GM18907 (cell line): Measurements from ENCODE around the gene CAMKMT.

ENCODE experiments used
- ATAC-seq: cut with Tn5 transposase; IDR thresholded peaks from one replicate; pipeline ENCODE4 v1.9.1; 2021; ENCODE audit warnings: mild to moderate bottlenecking, moderate library complexity; ENCODE audit not compliant: unreplicated experiment

CAMKMT gene

GRCh38 chr2:44786045-44786816 lies 424.5 kb downstream of the CAMKMT start:
- ATAC-seq = no peak

- ATAC-seq = no peak
Observed at GRCh38 chr2:44786817-44787214, 425.1 kb downstream of the CAMKMT start.

DNA sequence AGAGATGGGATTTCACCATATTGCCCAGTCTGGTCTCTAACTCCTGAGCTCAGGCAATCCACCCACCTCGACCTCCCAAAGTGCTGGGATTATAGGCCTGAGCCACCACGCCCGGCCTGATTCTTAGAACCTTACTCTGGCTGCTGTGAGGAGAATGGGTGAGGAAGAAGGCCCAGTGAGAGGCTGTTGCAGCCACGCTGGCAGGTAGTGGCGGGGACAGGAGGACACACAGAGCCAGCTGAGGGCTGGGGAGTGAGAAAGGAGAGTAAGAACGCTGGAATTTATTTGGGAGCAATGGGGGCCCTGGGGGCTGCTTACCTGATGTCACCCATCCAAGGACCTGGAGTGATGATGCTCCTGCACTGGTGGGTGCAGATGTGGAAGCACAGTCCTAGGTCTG lies 425.9 kb downstream of the CAMKMT start:
- ATAC-seq = no peak

- no peak for ATAC-seq
Observed at GRCh38 chr2:44789446-44789845, 427.7 kb downstream of the CAMKMT start.

DNA sequence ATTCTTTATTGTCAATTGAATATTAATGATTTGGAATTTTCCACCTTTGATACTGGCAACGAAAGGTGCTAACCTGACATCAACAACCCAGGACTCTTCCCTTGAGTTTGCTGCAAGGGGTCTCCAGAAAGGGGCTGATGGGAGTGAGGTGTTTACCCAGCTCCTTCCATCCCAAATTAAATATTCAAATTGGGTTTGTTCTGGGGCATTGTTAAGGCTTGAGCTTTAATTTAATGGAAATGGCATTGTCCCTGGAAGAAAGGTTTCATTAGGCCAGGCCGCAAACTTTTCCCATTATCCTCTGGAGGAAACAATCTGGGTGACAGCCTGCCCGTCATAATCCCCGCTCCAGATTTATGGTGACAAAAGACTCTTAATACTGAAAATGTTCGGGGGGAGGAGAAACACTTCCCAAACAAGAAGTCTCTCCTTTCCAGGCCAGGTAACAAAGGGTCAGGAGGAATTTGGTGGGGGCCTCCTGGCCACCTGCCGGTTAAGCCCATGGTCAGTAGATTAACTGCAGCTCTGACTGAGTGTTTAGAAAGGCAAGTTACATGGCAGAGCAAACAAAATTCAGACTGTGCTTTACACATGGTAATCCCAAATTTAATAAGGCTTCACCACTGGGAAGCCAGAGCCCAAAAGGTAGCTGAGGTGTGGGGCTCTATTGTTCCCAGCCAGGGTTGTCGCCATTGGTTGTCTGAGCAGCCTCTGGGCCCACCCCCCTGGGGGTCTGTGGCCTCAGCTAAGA lies 428.4 kb downstream of the CAMKMT start:
- no peak for ATAC-seq

DNA sequence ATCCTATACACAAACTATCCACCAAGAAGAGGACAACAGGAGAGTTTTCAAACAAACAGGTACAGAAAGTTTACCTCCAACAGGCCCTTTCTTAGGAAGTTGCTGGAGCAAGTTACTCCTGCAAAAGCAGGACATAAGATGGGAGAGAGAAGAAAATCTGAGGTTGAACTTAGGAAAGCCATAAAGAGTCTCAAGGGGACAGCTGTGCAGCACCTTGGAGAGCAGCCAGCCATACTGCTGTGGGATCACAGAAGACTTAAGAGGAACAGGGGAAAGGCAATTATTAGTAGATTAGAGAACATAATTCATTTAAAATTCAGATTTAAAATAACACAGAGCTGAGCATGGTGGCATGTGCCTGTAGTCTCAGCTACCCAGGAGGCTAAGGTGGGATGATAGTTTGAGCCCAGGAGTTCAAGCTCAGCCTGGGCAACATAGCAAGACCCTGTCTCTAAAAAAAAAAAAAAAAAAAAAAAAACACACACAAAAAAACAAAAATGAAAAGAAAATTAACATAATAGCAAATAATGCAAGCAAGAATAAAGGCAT lies 431.6 kb downstream of the CAMKMT start:
- ATAC-seq = no peak

DNA sequence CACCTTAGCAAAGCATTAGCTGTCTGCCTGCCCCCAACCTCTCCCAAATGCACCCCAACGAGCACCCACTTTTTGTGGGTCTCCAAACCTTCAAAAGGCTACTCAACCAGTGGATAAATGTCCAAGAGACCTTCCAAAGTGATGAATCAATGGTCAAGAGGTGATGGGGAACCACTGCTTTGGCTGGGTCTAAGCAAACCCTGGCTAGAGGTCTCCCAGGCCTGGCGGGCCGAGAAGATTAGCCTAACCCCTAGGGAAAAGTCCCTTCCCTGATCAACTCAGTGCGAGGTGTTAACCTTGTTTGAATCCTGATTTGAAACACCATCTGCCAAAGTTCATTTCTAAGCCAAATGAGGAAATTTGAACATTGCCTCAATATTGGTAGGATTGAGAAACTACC lies 435.0 kb downstream of the CAMKMT start:
- ATAC-seq = no peak

GRCh38 chr2:44798139-44798659 lies 436.5 kb downstream of the CAMKMT start:
- ATAC-seq = no peak

GRCh38 chr2:44799105-44799504 lies 437.4 kb downstream of the CAMKMT start:
- no peak for ATAC-seq

DNA sequence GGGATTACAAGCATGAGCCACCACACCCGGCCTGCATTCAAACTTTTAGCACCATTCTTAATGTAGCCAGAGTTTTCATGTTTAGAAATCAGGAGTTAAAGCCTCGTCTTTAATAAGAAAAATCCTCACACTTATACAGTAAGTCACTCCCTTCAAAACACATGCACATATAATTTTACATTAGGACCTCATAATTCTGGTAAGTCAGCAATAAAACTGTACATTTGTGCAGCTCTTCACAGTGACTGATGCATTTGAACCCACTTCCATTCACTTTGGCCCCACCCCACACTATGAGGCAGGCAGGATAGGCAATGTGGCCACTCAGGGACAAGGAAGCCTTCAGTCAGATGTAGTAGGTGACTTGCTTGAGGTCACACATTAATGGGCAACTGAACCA lies 438.0 kb downstream of the CAMKMT start:
- no peak for ATAC-seq

- ATAC-seq = no peak
Observed at GRCh38 chr2:44801289-44801840, 439.6 kb downstream of the CAMKMT start.

DNA sequence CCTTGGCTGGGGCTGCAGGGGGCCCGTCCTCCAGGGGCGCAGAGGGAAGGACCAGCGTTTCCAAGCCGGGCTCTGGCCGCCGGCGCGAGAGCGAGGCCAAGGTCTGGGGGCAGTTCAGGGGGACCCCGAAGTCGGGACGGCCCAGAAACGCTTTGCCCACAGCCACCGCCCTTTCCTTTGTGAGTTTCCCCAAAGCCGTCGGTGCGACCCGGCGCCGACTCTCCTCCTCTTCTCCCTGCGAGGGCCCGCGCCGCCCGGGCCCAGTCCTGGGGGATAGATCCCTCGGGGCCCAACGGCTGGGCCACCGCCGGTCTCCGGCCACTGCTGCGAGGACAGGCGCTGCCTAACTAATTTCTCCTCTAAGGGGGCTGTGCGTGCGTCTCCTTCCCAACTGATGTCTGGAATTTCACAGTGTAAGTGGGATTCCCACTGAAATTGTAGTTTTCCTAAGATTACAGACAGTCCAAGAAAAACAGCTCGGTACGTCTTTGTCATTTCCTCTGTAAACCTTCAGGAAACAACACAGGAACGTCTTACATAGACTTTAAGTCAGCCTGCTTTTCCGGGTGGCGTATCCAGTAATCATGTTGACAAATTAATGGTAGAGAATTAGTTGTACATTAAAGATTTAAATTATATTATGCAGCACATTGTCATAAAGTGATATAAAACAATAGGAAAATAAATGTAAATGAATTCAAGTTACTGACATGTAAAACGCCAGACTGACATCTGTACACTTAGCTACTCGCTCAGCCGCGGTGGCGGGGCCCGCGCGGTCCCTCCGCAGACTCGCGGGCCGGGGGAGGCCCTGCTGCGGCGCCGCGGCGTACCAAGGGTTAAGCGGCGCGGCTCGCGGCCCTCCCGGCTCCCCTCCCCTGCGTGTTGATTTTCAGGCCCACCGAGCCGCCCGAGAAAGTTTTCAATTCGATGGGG lies 440.4 kb downstream of the CAMKMT start:
- no peak for ATAC-seq

GRCh38 chr2:44802777-44803424 lies 441.2 kb downstream of the CAMKMT start:
- no peak for ATAC-seq

DNA sequence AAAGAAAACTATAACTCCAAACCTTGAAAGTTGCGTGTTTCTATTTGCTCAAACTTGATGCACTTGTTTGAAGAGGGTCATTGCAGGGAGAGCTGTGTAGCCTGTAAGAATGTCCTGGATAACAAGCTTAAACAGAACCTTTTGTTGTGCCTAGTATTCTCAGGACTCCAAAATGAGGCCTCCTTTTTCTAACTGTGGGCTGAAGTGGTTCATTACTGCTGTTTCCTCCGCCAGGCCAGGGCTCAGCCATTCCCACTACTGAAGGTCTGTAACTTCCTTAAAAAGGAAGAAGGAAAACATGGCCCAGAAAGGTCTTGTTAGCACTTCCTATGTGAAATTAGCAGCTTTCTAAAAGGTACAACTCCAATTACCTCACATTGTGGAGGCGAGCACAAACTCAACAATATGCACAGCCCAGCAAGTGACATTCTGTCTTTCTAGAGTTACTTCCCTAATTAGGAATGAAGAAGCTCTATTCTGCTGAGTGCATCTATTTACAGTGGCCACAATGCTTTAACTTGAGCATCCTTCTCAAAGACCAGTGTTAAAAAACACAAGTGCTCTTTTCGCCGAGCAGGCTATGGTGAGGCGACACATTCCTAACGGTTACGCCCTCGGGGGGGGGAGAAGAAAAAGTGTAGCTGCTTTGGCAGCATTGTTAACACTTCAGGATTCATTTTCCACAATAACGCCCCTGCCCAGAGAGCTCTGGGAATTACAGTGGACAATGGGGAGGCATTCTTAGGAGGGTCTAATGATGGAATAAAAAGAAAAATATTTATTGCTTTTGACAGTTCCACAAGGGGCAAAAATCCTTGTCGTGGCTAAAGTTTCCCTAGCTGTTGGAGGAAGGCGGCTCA lies 442.9 kb downstream of the CAMKMT start:
- ATAC-seq = no peak

DNA sequence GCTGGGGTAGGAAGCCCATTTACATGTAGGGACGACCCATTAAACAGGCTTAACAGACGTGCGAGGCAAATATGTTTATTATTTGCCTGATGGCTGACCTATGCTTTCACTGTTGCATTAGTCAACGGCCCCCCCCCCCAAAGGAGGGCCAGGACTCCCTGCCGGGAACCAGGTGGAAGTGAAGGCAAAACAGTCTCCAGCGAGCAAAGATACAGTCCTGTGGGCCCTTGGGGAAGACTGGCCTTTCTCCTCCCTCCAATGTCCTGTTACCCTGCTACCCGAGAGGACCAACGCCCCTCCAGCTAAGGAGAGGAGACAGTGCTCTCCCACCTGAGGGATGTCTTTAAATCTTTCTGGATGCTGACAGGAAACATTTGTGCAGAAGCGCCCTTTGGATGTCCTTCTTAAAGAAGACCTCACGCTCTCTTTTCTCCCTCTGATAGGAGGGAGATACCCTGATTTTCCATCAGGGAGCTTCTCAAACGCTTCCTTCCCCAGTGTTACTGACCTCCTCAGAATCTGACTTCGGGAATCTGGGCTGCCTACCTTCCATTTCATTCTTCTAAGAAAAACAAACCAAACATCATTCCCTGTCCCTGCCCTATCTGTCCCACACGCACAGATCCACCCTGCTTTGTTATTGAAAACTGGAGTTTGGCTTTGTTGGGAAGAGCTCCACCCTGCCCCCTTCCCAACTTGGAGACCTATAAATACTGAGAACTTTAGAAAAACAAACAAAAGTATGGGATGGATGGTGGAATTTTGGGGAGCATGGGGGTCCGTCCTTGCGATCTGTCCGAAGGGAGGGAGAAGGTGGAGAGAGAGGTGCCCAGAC lies 443.9 kb downstream of the CAMKMT start:
- no peak for ATAC-seq

- no peak for ATAC-seq
Observed at GRCh38 chr2:44807201-44808025, 445.7 kb downstream of the CAMKMT start.

DNA sequence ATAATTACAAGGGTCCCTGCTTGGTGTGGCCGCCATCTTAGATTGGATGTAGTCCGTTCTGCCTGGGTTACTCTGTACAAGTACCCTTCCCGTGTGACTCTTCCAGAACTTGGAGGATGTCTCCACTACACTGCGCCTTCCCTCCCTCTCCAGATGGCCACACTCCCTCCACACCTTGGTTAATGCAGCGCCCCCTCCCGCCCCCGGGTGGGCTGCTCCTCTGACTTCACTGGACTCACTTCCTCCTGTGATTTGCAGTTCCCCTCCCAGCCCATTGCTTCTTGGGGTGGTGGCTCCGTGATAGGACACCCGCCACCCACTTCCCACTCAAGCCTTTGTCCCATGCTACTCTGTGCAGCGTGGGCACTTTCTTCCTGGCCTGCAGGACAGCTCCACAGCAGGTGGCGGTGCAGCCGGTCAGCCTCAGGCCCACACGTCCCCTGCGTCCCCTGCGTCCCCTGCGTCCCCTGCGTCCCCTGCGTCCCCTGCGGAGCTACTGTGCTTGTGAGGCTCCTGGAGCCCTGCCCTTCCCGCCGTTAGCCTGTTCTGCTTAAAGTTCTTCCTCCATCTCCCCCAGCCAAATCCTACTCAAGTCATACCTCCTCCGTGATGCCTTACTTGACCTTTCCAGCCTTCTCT lies 449.3 kb downstream of the CAMKMT start:
- no peak for ATAC-seq
